ENCODE data around the gene NDST4. TPM values are rescaled to one million over a fixed set of nuclear protein-coding genes. Genes with fewer than 3 reads are reported as not detected.

The NDST4 gene
- total RNA-seq, 4 donors from 2014 or later, result not detected

DNA sequence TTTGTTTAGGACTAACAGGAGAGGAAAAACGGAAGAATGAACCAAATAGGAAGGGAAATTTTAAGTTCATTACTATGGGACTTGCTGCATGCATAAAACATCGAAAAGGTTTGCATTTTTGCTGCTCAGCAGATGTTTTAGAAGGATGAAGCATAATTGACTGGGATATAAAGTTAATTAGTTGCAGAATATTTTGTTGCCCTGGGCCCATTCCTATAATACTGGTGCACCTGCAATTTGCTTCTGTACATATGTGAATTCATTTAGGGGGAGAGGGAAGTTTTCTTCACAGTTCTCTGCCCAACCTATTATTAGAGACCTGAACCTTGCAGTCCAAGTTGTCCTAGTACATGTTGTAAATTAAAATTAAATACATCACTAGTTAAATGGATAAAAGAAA lies 282.8 kb downstream of the NDST4 start:
- Histone ChIP-seq H3K9me3 (no peaks in the 10 kb centered on the region), H3K36me3 (no peaks in the 10 kb centered on the region), H3K27ac (no peak overlapping the region), H3K4me3 (no peak overlapping the region), H3K4me1 (no peaks in the 10 kb centered on the region), H3K27me3 (no peaks in the 10 kb centered on the region)
- TF ChIP-seq EP300 (IDR thresholded peaks at IDR 0.05) (no peak), POLR2AphosphoS5 (IDR thresholded peaks at IDR 0.05) (no peak), POLR2A (IDR thresholded peaks at IDR 0.05) (no peak), CTCF (IDR thresholded peaks at IDR 0.05) (no peak)
- WGBS, 2 donors (ENCODE audit: low coverage in 1 of 2), result 74 to 92% methylated on average over 2 of the region's 2 CpGs
- ATAC-seq, result no peak

GRCh38 chr4:114827651-114828050 lies 285.8 kb downstream of the NDST4 start:
- no peaks in the 10 kb centered on the region for H3K4me1 ChIP-seq
- WGBS, 2 donors (ENCODE audit: low coverage in 1 of 2), result 67 to 72% methylated on average over 5 of the region's 5 CpGs
- H3K36me3 ChIP-seq, result no peaks in the 10 kb centered on the region
- H3K9me3 ChIP-seq, result no peaks in the 10 kb centered on the region
- H3K27ac ChIP-seq, result no peak overlapping the region
- H3K4me3 ChIP-seq, result no peak overlapping the region
- no peaks in the 10 kb centered on the region for H3K27me3 ChIP-seq
- TF ChIP-seq EP300 (IDR thresholded peaks at IDR 0.05) (no peak), POLR2A (IDR thresholded peaks at IDR 0.05) (no peak), CTCF (IDR thresholded peaks at IDR 0.05) (no peak), POLR2AphosphoS5 (IDR thresholded peaks at IDR 0.05) (no peak)
- ATAC-seq, result no peak

- WGBS, 2 donors (ENCODE audit: low coverage in 1 of 2), result 91 to 95% methylated on average over 1 of the region's 1 CpG
- no peaks in the 10 kb centered on the region for H3K9me3 ChIP-seq
- H3K4me3 ChIP-seq, result no peak overlapping the region
- no peaks in the 10 kb centered on the region for H3K4me1 ChIP-seq
- no peaks in the 10 kb centered on the region for H3K27me3 ChIP-seq
- no peak for TF ChIP-seq POLR2AphosphoS5 (IDR thresholded peaks at IDR 0.05)
- TF ChIP-seq POLR2A (IDR thresholded peaks at IDR 0.05), result no peak
- no peak for TF ChIP-seq EP300 (IDR thresholded peaks at IDR 0.05)
- TF ChIP-seq CTCF (IDR thresholded peaks at IDR 0.05), result no peak
- no peaks in the 10 kb centered on the region for H3K36me3 ChIP-seq
- no peak for ATAC-seq
- H3K27ac ChIP-seq, result no peak overlapping the region
Observed at GRCh38 chr4:114815760-114816159, 297.7 kb downstream of the NDST4 start.

DNA sequence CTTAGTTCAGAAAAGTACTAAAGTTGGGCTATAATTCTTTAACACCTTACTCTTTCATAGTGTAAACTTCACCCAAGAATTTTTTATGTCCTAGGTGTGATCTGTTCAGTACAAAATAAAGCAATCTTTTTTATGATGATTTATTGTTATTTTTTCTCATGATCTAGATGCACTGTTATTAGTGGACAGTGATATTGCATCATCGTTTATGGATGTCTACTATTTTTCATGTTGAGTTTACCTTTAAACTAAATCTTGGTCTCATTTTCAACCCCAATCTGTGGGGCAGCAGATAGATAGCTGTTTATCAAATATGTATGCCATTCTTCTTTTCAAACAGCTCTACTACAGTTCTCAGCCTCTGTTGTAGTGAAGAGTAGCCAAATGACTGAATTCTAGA lies 299.5 kb downstream of the NDST4 start:
- Histone ChIP-seq H3K27me3 (no peaks in the 10 kb centered on the region), H3K9me3 (no peaks in the 10 kb centered on the region), H3K4me3 (no peak overlapping the region), H3K27ac (no peak overlapping the region), H3K4me1 (no peaks in the 10 kb centered on the region), H3K36me3 (no peaks in the 10 kb centered on the region)
- WGBS, 2 donors (ENCODE audit: low coverage in 1 of 2), result 88 to 100% methylated on average over 1 of the region's 1 CpG
- ATAC-seq, result no peak
- TF ChIP-seq POLR2A (IDR thresholded peaks at IDR 0.05) (no peak), EP300 (IDR thresholded peaks at IDR 0.05) (no peak), POLR2AphosphoS5 (IDR thresholded peaks at IDR 0.05) (no peak), CTCF (IDR thresholded peaks at IDR 0.05) (no peak)

GRCh38 chr4:114811564-114812301 lies 301.7 kb downstream of the NDST4 start:
- Histone ChIP-seq H3K4me1 (no peaks in the 10 kb centered on the region), H3K27me3 (no peaks in the 10 kb centered on the region), H3K9me3 (no peaks in the 10 kb centered on the region), H3K36me3 (no peaks in the 10 kb centered on the region), H3K27ac (no peak overlapping the region), H3K4me3 (no peak overlapping the region)
- ATAC-seq, result no peak
- TF ChIP-seq CTCF (IDR thresholded peaks at IDR 0.05) (no peak), POLR2AphosphoS5 (IDR thresholded peaks at IDR 0.05) (no peak), POLR2A (IDR thresholded peaks at IDR 0.05) (no peak), EP300 (IDR thresholded peaks at IDR 0.05) (no peak)
- 57 to 83% methylated on average over 2 to 4 of the region's 4 CpGs for WGBS, 2 donors (ENCODE audit: low coverage in 1 of 2)
